GM12874 (cell line): ENCODE measurements around the gene CDC14B.

Experiments
- CTCF ChIP-seq: IDR thresholded peaks from 2 replicates; pipeline ENCODE4 v1.5.1; 2011; ENCODE audit warnings: low read depth, mild to moderate bottlenecking, control low read depth, low read length, moderate library complexity; ENCODE audit not compliant: insufficient read depth

The CDC14B gene

GRCh38 chr9:96540106-96540505, 79.5 kb downstream of the CDC14B start:
- TF ChIP-seq CTCF, result no peak

- TF ChIP-seq CTCF, result no peak
Measured at GRCh38 chr9:96532173-96532572, 87.5 kb downstream of the CDC14B start.

- no peak for TF ChIP-seq CTCF
Measured at GRCh38 chr9:96524764-96525163, 94.9 kb downstream of the CDC14B start.

GRCh38 chr9:96524045-96524444, 95.6 kb downstream of the CDC14B start:
- no peak for TF ChIP-seq CTCF

GRCh38 chr9:96523374-96523773, 96.3 kb downstream of the CDC14B start:
- TF ChIP-seq CTCF, result no peak

- TF ChIP-seq CTCF, result no peak
Measured at GRCh38 chr9:96522366-96522765, 97.3 kb downstream of the CDC14B start.

GRCh38 chr9:96519787-96520186, 99.9 kb downstream of the CDC14B start:
- TF ChIP-seq CTCF, result no peak

- TF ChIP-seq CTCF, result no peak
Measured at GRCh38 chr9:96519095-96519494, 100.5 kb downstream of the CDC14B start.
